Stimulated activated CD4-positive, alpha-beta T cell treated with anti-CD3 and anti-CD28 coated beads, TNF-alpha, amount 100 ng/mL, for 4 hours (primary cell): ENCODE measurements around the gene CACNA2D2.
A peak's percentile ranks its signal among the peaks of the same experiment; 100 is the strongest.

Experiments used
- DNase-seq, 3 experiments: peaks; one replicate each; pipeline ENCODE4 v3.0.0-alpha.2; 2020; ENCODE audit warnings: low read depth in 3 of 3

Gene CACNA2D2

GRCh38 chr3:50503504-50504342 lies at the start of gene CACNA2D2:
TSS of gene CACNA2D2 (minus strand) at chr3:50503634. CDS start at chr3:50503423, 211 bp downstream.
- peak; percentile 23 to 47 (median 40) for DNase-seq

- no peak for DNase-seq
Measured at GRCh38 chr3:50552598-50552997, 49.2 kb upstream of the CACNA2D2 start.

- no peak for DNase-seq
Measured at GRCh38 chr3:50551681-50552435, 48.4 kb upstream of the CACNA2D2 start.

GRCh38 chr3:50551054-50551659 lies 47.7 kb upstream of the CACNA2D2 start:
- DNase-seq, result no peak

- peak; percentile 36 to 46 (median 46) for DNase-seq
Measured at GRCh38 chr3:50550079-50550736, 46.8 kb upstream of the CACNA2D2 start.

GRCh38 chr3:50549226-50549625 lies 45.8 kb upstream of the CACNA2D2 start:
- DNase-seq, result no peak

GRCh38 chr3:50545781-50546180 lies 42.3 kb upstream of the CACNA2D2 start:
- no peak for DNase-seq

- DNase-seq, result peak; percentile 27 to 45 (median 28)
Measured at GRCh38 chr3:50542177-50543034, 39.0 kb upstream of the CACNA2D2 start.

- DNase-seq, result no peak
Measured at GRCh38 chr3:50539356-50540286, 36.2 kb upstream of the CACNA2D2 start.

GRCh38 chr3:50537421-50538129 lies 34.1 kb upstream of the CACNA2D2 start:
- DNase-seq, result no peak

GRCh38 chr3:50536471-50537180 lies 33.2 kb upstream of the CACNA2D2 start:
- DNase-seq, result no peak

- no peak for DNase-seq
Measured at GRCh38 chr3:50534681-50535330, 31.4 kb upstream of the CACNA2D2 start.

GRCh38 chr3:50533807-50534461 lies 30.5 kb upstream of the CACNA2D2 start:
- no peak for DNase-seq

- no peak for DNase-seq
Measured at GRCh38 chr3:50533316-50533715, 29.9 kb upstream of the CACNA2D2 start.

- no peak for DNase-seq
Measured at GRCh38 chr3:50532062-50532705, 28.8 kb upstream of the CACNA2D2 start.

GRCh38 chr3:50531201-50531600 lies 27.8 kb upstream of the CACNA2D2 start:
- no peak for DNase-seq
